Neural cell (in vitro differentiated cells): ENCODE data around the gene PIAS4.

Experiments
- EP300 ChIP-seq: fragments of 450-650 bp; conservative IDR thresholded peaks from 2 replicates; pipeline ENCODE4 v1.6.1; 2014; ENCODE audit warnings: antibody characterized with exemption, mild to moderate bottlenecking, moderate library complexity; ENCODE audit not compliant: poor library complexity, severe bottlenecking
- POLR2AphosphoS5 ChIP-seq: IDR thresholded peaks from 2 replicates; pipeline ENCODE4 v1.6.1; 2012
- SMC3 ChIP-seq: fragments of 450-650 bp; conservative IDR thresholded peaks from 2 replicates; pipeline ENCODE4 v1.6.1; 2014; ENCODE audit warnings: antibody characterized with exemption, mild to moderate bottlenecking, moderate library complexity; ENCODE audit not compliant: poor library complexity
- TAF1 ChIP-seq: IDR thresholded peaks from 2 replicates; pipeline ENCODE4 v1.6.1; 2012; ENCODE audit warnings: low read depth
- TF ChIP-seq, protein P1 (sequence below): fragments of 450-650 bp; IDR thresholded peaks from 2 replicates; pipeline ENCODE4 v1.5.1; 2014; ENCODE audit warnings: antibody characterized with exemption, mild to moderate bottlenecking, moderate library complexity; ENCODE audit not compliant: poor library complexity, severe bottlenecking
- TF ChIP-seq, protein P2 (sequence below): IDR thresholded peaks from 2 replicates; pipeline ENCODE4 v1.6.1; 2012; ENCODE audit warnings: borderline replicate concordance

DNA sequence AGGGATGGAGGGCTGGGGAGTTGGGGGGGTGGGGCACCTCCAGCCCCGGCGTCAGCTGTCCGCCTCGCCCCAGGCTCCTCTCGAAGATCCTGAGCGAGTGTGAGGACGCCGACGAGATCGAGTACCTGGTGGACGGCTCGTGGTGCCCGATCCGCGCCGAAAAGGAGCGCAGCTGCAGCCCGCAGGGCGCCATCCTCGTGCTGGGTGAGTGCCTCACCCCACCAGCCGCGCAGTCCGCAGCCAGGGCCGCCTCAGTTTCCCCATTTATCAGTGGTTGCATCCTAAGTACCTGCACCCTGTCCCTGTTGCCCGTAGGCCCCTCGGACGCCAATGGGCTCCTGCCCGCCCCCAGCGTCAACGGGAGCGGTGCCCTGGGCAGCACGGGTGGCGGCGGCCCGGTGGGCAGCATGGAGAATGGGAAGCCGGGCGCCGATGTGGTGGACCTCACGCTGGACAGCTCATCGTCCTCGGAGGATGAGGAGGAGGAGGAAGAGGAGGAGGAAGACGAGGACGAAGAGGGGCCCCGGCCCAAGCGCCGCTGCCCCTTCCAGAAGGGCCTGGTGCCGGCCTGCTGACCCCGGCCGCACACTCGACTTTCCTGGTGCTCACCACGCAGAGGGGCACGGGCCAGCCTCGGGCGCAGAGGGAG is 29.9 kb downstream of the PIAS4 start:
- TF ChIP-seq EP300: no peak
- TF ChIP-seq, protein P1, sequence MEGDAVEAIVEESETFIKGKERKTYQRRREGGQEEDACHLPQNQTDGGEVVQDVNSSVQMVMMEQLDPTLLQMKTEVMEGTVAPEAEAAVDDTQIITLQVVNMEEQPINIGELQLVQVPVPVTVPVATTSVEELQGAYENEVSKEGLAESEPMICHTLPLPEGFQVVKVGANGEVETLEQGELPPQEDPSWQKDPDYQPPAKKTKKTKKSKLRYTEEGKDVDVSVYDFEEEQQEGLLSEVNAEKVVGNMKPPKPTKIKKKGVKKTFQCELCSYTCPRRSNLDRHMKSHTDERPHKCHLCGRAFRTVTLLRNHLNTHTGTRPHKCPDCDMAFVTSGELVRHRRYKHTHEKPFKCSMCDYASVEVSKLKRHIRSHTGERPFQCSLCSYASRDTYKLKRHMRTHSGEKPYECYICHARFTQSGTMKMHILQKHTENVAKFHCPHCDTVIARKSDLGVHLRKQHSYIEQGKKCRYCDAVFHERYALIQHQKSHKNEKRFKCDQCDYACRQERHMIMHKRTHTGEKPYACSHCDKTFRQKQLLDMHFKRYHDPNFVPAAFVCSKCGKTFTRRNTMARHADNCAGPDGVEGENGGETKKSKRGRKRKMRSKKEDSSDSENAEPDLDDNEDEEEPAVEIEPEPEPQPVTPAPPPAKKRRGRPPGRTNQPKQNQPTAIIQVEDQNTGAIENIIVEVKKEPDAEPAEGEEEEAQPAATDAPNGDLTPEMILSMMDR: no peak
- TF ChIP-seq, protein P2, sequence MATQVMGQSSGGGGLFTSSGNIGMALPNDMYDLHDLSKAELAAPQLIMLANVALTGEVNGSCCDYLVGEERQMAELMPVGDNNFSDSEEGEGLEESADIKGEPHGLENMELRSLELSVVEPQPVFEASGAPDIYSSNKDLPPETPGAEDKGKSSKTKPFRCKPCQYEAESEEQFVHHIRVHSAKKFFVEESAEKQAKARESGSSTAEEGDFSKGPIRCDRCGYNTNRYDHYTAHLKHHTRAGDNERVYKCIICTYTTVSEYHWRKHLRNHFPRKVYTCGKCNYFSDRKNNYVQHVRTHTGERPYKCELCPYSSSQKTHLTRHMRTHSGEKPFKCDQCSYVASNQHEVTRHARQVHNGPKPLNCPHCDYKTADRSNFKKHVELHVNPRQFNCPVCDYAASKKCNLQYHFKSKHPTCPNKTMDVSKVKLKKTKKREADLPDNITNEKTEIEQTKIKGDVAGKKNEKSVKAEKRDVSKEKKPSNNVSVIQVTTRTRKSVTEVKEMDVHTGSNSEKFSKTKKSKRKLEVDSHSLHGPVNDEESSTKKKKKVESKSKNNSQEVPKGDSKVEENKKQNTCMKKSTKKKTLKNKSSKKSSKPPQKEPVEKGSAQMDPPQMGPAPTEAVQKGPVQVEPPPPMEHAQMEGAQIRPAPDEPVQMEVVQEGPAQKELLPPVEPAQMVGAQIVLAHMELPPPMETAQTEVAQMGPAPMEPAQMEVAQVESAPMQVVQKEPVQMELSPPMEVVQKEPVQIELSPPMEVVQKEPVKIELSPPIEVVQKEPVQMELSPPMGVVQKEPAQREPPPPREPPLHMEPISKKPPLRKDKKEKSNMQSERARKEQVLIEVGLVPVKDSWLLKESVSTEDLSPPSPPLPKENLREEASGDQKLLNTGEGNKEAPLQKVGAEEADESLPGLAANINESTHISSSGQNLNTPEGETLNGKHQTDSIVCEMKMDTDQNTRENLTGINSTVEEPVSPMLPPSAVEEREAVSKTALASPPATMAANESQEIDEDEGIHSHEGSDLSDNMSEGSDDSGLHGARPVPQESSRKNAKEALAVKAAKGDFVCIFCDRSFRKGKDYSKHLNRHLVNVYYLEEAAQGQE: no peak
- no peak for TF ChIP-seq POLR2AphosphoS5
- no peak for TF ChIP-seq TAF1
- no peak for TF ChIP-seq SMC3
